Activated CD4-positive, alpha-beta memory T cell treated with anti-CD3 and anti-CD28 coated beads for 36 hours (primary cell): ENCODE results near the gene SERPINA6. TPM values are rescaled to one million over a fixed set of nuclear protein-coding genes. Genes with fewer than 3 reads are reported as not detected.
"Not testable (repeated sequence)": the region's sequence is repeated elsewhere in the genome, so short reads cannot be mapped to it uniquely, and the experiment has no call there.

ENCODE experiments used
- CTCF ChIA-PET: fragments of 350-600 bp; sonication (Branson Sonifier 250); formaldehyde crosslinking; loops from one replicate; lab custom pipeline; 2021; ENCODE audit warnings: antibody characterized with exemption, inconsistent platforms; lab: Charles Lee
- POLR2A ChIA-PET: fragments of 350-600 bp; sonication (Branson Sonifier 250); formaldehyde crosslinking; loops from one replicate; lab custom pipeline; 2021; ENCODE audit warnings: antibody characterized with exemption; lab: Charles Lee
- DNase-seq: peaks from one replicate; pipeline ENCODE4 v3.0.0-alpha.2; 2020
- H3K27ac Mint-ChIP-seq: one replicate; pipeline ENCODE4 v1.8.0; 2021; ENCODE audit warnings: mixed read lengths
- H3K27me3 Mint-ChIP-seq: one replicate; pipeline ENCODE4 v1.8.0; 2021; ENCODE audit warnings: mixed read lengths
- H3K36me3 Mint-ChIP-seq: one replicate; pipeline ENCODE4 v1.8.0; 2021; ENCODE audit warnings: mixed read lengths
- H3K4me1 Mint-ChIP-seq: one replicate; pipeline ENCODE4 v1.8.0; 2021; ENCODE audit warnings: low read depth, mixed read lengths
- H3K4me3 Mint-ChIP-seq: one replicate; pipeline ENCODE4 v1.8.0; 2021; ENCODE audit warnings: mild to moderate bottlenecking, mixed read lengths
- H3K9me3 Mint-ChIP-seq: one replicate; pipeline ENCODE4 v1.8.0; 2021; ENCODE audit warnings: mixed read lengths
- intact Hi-C: fragments of 100-400 bp; cut with micrococcal nuclease; formaldehyde crosslinking; loops from one replicate; pipeline ENCODE4 v1.15.1; 2023
- total RNA-seq, 2 experiments: library from RNA; stranded (reverse); gene quantifications; one replicate each; pipeline ENCODE4 v1.2.3, GENCODE V29; 2021

SERPINA6 gene
- total RNA-seq, 2 experiments from 2014 or later, result not detected

- CTCF ChIA-PET, result no interaction called here
- Mint-ChIP-seq H3K36me3 (no peaks in the 10 kb centered on the region), H3K4me3 (no peak overlapping the region), H3K27me3 (peaks cover 1% of the 10 kb centered on the region), H3K9me3 (no peaks in the 10 kb centered on the region), H3K27ac (no peak overlapping the region), H3K4me1 (peaks cover 12% of the 10 kb centered on the region)
- POLR2A ChIA-PET, result no interaction called here
- no peak for DNase-seq
- intact Hi-C loops, result no loop called here
Measured at GRCh38 chr14:94282991-94283723, 40.0 kb downstream of the SERPINA6 start.

- Mint-ChIP-seq H3K9me3 (no peaks in the 10 kb centered on the region), H3K4me3 (no peak overlapping the region), H3K36me3 (no peaks in the 10 kb centered on the region), H3K27me3 (peaks cover 1% of the 10 kb centered on the region), H3K4me1 (peaks cover 2% of the 10 kb centered on the region), H3K27ac (no peak overlapping the region)
- ChIA-PET CTCF (no interaction called here), POLR2A (no interaction called here)
- no peak for DNase-seq
- intact Hi-C loops, result no loop called here
Measured at GRCh38 chr14:94278731-94279130, 44.4 kb downstream of the SERPINA6 start.

GRCh38 chr14:94276898-94277561 lies 46.1 kb downstream of the SERPINA6 start:
- H3K4me3 Mint-ChIP-seq, H3K36me3 Mint-ChIP-seq, CTCF ChIA-PET, DNase-seq, H3K9me3 Mint-ChIP-seq, POLR2A ChIA-PET, H3K27ac Mint-ChIP-seq, H3K27me3 Mint-ChIP-seq, intact Hi-C loops, H3K4me1 Mint-ChIP-seq: not testable (repeated sequence)

GRCh38 chr14:94269156-94269555 lies 54.0 kb downstream of the SERPINA6 start:
- DNase-seq, result no peak
- POLR2A ChIA-PET, result no interaction called here
- Mint-ChIP-seq H3K27me3 (no peaks in the 10 kb centered on the region), H3K36me3 (peaks cover 15% of the 10 kb centered on the region), H3K4me1 (no peaks in the 10 kb centered on the region), H3K9me3 (no peaks in the 10 kb centered on the region), H3K27ac (no peak overlapping the region), H3K4me3 (no peak overlapping the region)
- intact Hi-C loops, result no loop called here
- CTCF ChIA-PET, result interaction anchor here (1.4 kb wide), 1 partner anchor 11 kb away, joined by 3 read pairs; no protein-coding TSS in a partner anchor

GRCh38 chr14:94268582-94268981 lies 54.6 kb downstream of the SERPINA6 start:
- H3K9me3 Mint-ChIP-seq, H3K27ac Mint-ChIP-seq, DNase-seq, intact Hi-C loops, H3K27me3 Mint-ChIP-seq, H3K4me3 Mint-ChIP-seq, CTCF ChIA-PET, POLR2A ChIA-PET, H3K4me1 Mint-ChIP-seq: not testable (repeated sequence)
- peaks cover 17% of the 10 kb centered on the region for H3K36me3 Mint-ChIP-seq

- Mint-ChIP-seq H3K27me3 (no peaks in the 10 kb centered on the region), H3K9me3 (peaks cover 8% of the 10 kb centered on the region), H3K36me3 (peaks cover 29% of the 10 kb centered on the region), H3K4me3 (no peak overlapping the region), H3K4me1 (no peaks in the 10 kb centered on the region), H3K27ac (no peak overlapping the region)
- DNase-seq, result no peak
- intact Hi-C loops, result no loop called here
- POLR2A ChIA-PET, result no interaction called here
- CTCF ChIA-PET, result no interaction called here
Measured at GRCh38 chr14:94267352-94267751, 55.8 kb downstream of the SERPINA6 start.

- H3K4me3 Mint-ChIP-seq, H3K4me1 Mint-ChIP-seq, DNase-seq, intact Hi-C loops, H3K27ac Mint-ChIP-seq, CTCF ChIA-PET, POLR2A ChIA-PET, H3K27me3 Mint-ChIP-seq: not testable (repeated sequence)
- Mint-ChIP-seq H3K36me3 (peaks cover 47% of the 10 kb centered on the region), H3K9me3 (peaks cover 18% of the 10 kb centered on the region)
Measured at GRCh38 chr14:94264195-94264594, 58.9 kb downstream of the SERPINA6 start.

Other genes with a start within 250 kb of the SERPINA6 start
- gene DDX24, start 242.1 kb downstream of the SERPINA6 start, total RNA-seq, result 100 to 1,000 TPM; 241 to 252 TPM
- 10 to 100 TPM; 35.3 to 42.7 TPM for gene IFI27L1, start 242.0 kb downstream of the SERPINA6 start, total RNA-seq
- gene IFI27, start 212.6 kb downstream of the SERPINA6 start, total RNA-seq, result 1 to 10 TPM; 2.3 to 3.1 TPM
- 10 to 100 TPM; 69.3 to 74.4 TPM for gene IFI27L2, start 193.7 kb downstream of the SERPINA6 start, total RNA-seq
- 10 to 100 TPM; 17.0 to 19.2 TPM for gene PPP4R4, start 149.0 kb downstream of the SERPINA6 start, total RNA-seq
- gene SERPINA10, start 30.1 kb downstream of the SERPINA6 start, total RNA-seq, result not detected
- gene SERPINA2, start 43.4 kb upstream of the SERPINA6 start, total RNA-seq, result not detected
- gene SERPINA1, start 65.3 kb upstream of the SERPINA6 start, total RNA-seq, result 10 to 100 TPM; 22.1 to 24.5 TPM
- not detected for gene SERPINA11, start 129.5 kb upstream of the SERPINA6 start, total RNA-seq
- not detected for gene SERPINA9, start 152.9 kb upstream of the SERPINA6 start, total RNA-seq
- not detected for gene SERPINA12, start 186.1 kb upstream of the SERPINA6 start, total RNA-seq
- gene SERPINA4, start 238.1 kb upstream of the SERPINA6 start, total RNA-seq, result not detected